PC-9 (cell line): ENCODE measurements around the gene DMAC2.

Experiments used
- EZH2 ChIP-seq: fragments of 200-600 bp; sonication (generic); IDR thresholded peaks from 2 replicates; pipeline ENCODE4 v1.8.0; 2017; ENCODE audit warnings: antibody characterized with exemption, low read depth
- TF ChIP-seq, protein P1 (sequence below): fragments of 200-600 bp; sonication (generic); conservative IDR thresholded peaks from 2 replicates; pipeline ENCODE4 v1.6.1; 2017; ENCODE audit warnings: mixed run types, antibody characterized with exemption, mild to moderate bottlenecking, moderate library complexity

- TF ChIP-seq, protein P1, sequence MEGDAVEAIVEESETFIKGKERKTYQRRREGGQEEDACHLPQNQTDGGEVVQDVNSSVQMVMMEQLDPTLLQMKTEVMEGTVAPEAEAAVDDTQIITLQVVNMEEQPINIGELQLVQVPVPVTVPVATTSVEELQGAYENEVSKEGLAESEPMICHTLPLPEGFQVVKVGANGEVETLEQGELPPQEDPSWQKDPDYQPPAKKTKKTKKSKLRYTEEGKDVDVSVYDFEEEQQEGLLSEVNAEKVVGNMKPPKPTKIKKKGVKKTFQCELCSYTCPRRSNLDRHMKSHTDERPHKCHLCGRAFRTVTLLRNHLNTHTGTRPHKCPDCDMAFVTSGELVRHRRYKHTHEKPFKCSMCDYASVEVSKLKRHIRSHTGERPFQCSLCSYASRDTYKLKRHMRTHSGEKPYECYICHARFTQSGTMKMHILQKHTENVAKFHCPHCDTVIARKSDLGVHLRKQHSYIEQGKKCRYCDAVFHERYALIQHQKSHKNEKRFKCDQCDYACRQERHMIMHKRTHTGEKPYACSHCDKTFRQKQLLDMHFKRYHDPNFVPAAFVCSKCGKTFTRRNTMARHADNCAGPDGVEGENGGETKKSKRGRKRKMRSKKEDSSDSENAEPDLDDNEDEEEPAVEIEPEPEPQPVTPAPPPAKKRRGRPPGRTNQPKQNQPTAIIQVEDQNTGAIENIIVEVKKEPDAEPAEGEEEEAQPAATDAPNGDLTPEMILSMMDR = no peak
- TF ChIP-seq EZH2 = no peak
Observed at GRCh38 chr19:41403181-41403970, 36.3 kb downstream of the DMAC2 start.
